Left renal pelvis (tissue), 4 donors: ENCODE data around the gene LMO1. TPM values are rescaled to one million over a fixed set of nuclear protein-coding genes. Genes with fewer than 3 reads are reported as not detected.

Experiments used
- DNase-seq, 4 donors: peaks; one replicate each; pipeline ENCODE4 v3.0.0-alpha.2; 2013; ENCODE audit warnings: low read depth in 4 of 4, low spot score in 3 of 4
- polyA plus RNA-seq, 4 donors: library from polyadenylated mRNA; unstranded; fragments of 120-200 nt; gene quantifications; one replicate each; pipeline ENCODE4 v1.2.1, GENCODE V29; 2013; ENCODE audit not compliant: insufficient read length in 4 of 4

LMO1 gene
- polyA plus RNA-seq, 4 donors: 0.16 to 0.84 (median 0.53) TPM

DNA sequence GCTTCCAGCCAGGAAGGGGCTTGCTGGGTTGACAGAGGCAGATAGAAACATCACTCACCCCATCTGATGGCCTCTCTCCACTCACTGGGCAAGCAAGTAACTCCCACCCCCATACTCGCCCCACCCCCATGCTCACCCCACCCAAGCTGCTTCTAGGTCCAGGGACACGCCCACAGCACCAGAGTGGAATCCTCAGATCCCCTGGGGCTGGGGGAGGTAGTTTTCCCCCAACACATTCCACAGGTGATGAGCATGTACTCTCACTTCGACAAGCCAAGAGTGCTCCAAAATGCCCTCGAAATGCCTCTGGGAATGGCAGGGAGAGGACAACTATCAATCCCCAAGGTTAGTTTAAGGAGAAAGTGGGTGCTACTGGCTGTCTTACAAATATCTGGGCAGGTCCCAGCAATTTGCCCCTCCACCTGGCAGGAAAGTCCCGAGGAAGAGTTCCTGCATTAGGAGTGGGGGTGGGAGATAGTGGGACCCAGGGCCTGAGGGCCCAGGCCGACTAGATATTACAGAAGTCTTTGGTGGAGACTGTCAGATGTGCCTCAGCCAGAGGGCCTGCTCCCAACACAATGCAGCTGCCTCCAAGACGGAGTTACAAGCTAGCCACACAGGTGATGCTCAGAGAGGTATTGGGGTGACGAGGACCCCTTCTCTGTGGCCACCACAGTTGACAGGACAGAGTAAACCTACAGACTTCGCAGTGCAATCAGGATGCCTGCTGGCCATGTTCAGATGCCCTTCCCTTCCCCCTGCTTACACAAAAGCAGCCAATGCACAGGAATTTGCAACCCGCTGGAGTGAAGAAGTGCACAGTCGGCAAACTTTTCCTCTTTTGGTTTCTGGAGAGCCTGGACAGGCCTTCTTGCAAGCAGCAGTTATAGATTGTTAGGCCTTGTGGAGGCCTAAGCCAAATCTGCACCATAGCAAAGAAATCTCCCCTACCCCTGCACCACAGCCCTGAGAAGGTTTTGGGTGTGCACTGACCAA, 2.9 kb upstream of the LMO1 start:
- DNase-seq: no peak

GRCh38 chr11:8265681-8266241, 2.1 kb upstream of the LMO1 start:
- no peak for DNase-seq

DNA sequence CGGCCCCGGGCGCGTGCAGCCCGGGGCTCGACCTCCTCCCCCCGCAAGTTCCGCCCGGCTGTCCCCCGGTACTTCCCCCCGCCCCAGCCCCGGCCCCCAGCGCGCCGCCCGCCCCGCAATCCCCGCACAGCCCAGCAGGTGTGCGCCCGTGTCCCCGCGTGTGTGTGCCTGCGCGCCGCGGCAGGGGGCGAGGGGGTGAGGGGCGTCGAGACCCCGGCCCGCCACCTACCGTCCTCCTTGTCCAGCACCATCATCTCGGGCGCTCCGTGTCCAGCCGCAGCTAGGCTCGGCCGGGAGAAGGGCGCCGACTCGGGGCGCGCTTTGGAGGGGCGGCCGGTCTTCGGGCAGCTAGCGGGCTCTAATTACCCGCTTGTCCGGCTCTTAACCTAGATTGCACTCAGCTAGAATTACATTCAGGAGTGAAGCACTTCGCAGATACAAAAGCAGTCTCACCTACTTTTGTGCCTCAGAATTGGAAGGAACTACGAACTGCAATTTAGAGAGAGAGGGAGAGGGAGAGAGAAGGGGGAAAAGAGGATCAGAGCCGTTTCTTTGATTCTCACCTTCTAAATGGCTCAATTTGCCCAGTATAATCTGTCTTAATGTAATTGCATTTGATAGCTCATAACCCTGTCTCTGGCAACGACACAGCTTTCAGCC, 439 bp downstream of the LMO1 start:
- no peak for DNase-seq

GRCh38 chr11:8262552-8263108, 1.0 kb downstream of the LMO1 start:
- no peak for DNase-seq

DNA sequence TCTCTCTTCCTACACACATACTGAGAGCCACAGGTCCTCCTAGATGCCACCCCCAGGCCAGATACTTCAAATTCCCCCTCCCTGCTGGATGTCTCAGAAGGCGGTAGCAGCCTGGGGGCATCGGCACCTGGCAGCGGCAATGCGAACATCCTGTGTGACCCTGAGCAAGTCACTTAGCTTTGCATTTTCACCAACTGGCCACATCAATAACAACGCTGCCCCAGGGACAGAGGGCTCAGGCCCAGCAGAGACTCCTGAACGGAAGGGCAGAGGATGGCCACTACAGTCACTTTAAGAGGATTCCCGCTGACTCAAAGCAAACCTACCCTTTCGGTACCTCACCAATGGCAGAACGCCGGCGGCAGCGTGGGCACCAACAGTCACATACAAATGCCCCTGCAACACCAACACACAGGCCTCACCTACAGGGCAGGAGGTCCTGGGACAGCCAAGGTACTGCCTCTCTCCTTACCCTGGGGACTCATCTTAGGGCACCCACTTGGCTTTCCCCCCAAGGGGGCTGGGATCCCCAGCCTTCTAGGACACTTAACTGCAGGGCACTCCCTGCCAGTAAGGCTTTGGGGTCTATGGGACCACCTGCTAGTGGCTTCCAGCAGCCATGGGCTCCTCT, 1.6 kb downstream of the LMO1 start:
- no peak for DNase-seq

DNA sequence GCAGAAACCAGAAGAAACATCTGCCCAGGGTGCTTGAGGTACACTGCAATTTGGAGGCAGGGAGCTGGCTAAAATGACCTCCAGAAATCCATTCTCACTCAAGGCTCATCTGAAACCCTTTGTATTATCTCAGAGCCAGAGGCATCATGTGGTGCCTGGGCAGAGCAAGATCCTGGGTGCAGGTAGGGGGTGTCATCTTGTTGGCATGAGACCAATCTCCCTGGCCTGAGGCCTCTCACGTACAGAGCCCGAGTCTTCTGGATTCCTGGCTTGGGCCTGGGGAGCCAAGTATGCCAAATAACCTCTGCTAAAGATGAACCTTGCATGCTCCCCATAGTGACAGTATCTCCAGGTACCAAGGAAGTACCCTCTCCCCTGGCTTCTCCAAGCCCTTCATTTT, 2.4 kb downstream of the LMO1 start:
- no peak for DNase-seq

DNA sequence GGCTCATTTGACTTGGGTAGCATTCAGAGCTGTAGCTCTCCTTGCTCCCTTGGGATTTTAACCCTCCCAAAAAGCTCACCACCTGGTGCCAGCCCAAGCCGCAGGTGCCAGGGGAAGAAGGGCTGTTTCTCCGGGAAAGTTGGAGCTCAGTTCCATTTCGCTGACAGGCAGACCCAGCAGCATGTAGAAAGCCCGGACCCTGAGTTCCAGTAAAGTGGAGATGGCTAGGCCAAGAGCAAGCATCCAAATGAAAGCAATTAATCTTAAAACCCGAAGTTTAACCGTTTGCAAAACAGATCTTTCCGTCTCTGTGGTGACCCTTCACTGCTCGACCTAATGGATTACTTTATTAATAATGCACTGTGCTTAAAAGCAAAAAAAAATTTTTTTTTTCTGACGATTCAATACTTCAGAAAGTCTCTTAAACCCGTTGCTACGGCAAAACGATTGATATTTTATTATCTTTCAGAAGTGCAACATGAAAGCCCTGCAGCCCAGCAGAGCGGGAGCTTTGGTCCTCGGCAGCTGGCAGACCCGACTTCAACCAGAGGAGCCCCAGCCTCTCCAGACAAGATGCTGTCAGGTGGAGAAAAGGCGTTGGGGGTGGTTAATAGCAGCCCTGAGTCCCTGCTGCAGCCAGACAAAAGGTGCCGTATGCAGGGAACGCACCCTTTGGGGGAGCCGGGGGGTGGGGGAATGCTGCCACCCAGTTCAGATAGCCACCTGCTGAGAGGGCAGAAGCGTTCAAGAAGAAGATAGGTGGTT, 3.3 kb downstream of the LMO1 start:
- DNase-seq: no peak

DNA sequence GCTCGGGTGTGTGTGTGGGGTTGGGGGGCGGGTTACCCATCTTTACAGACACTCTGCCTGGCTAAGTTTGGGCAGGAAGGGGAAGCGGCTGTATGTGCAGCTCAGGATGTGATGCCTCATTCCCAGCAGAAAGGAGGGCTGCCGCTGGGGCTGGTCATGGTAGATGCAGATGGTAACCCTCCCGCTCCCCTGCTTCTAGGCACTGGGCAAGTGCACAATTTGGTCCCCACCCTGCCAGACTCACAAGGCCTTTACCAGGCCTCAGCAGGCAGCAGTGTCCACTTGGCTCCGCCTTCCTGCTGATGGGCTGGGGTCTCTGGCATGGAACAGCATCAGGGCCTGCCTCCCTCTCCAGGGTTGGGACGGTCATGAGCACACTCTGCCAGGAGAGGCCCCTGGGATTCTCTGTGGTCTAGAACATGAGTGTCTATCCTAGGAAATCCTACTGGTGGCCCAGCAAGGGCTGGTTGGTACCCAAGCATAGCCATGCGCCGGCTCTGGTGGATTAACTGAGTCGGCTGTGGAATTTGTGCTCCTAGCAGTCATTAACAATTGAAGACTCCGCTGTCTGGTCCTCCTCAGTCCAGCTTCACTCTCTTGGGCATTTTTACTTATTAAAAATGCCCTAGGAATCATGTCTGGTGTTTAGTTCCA, 4.2 kb downstream of the LMO1 start:
- DNase-seq: no peak

DNA sequence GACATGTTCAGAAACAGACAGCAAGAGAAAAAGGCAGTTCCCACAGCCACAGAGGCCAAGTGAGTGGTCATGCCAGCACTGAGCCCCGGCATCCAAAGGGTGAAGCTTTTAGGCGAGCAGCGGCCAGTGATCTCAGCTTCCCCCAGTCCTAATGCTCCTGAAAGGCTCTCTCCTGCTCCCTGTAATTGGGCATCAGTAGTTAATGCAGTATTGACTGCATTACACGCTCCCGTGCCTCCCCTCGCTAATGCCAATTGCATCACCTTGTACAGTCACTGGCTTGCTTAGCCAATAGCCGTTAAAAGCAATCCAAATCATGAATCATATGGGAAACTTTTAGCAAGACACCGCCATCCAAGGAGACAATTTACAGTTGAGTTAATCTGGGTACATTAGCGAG, 4.9 kb downstream of the LMO1 start:
- DNase-seq: no peak

GRCh38 chr11:8258289-8258688, 5.4 kb downstream of the LMO1 start:
- DNase-seq: no peak

- DNase-seq: no peak
Observed at GRCh38 chr11:8257003-8257664, 6.5 kb downstream of the LMO1 start.

DNA sequence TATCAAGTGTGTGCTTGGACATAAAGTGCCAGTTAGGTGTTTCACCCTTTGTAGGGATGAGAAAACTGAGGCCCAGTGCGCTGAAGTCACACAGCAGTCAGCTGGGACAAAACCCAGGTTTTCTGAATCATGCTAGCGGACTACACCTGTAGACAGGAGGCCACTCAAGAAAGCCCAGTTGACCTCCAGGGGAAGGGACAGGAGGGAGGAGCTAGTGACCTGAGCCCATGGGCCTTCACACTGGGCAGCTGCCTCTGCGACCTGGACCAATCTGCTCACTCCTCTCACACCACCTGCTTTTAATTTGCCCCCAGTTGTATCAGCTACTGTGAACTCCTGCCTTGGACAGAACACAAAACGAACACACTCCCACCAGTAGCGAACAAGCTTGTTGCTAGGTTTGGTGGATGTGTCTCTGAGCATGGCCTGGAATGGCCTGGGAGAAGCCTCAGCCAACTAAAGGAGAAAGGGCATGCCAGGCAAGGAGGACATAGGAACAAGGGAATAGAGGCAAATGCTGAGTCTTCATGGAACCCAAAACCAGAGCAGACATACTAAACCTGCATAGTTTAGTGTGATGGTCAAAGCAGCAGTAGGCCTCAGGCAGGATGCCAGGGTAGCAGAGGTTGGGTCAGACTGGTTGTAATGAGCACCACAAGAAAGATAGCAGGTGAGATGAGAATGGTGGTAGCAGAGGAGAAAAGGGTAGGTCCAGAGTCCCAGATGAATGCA, 7.2 kb downstream of the LMO1 start:
- DNase-seq: no peak

DNA sequence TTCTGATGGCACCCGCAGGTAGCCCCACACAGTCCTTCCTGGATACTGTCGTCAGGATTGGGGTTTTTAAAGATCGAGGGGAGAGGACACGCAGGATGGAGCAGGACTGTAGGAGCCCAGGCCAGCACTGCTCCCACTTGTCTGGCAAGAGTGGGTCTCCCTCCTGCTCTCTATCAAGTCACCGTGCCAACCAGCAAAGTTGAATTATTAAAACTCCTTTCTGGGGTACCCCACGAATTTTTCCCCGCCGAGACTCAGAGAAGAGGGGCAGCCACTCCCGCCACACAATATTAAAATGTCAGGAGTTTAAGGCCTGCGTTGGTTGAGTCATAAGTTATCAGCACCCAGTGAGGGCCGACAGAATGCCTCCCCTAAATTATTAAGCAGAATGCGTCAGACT, 10.1 kb downstream of the LMO1 start:
- no peak for DNase-seq

DNA sequence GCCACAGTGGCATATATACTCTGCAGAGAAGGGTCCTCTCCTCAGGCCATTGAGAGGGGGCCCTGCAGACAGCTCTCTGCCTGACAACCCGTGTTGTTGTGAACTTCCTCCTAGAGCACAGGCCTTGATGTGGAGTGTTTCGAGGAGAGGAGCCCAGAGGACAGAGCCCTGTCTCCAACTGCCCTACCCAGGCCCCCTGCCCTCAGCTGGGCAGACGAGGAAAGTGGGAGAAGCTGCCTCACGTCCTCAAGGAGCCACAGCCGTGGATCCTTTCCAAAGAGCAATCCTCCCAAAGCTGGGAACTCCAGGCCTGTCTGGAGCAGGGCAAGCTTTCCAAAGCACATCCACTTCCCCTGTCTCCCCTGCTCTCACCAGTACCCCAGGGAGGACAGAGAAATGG, 10.7 kb downstream of the LMO1 start:
- DNase-seq: no peak

DNA sequence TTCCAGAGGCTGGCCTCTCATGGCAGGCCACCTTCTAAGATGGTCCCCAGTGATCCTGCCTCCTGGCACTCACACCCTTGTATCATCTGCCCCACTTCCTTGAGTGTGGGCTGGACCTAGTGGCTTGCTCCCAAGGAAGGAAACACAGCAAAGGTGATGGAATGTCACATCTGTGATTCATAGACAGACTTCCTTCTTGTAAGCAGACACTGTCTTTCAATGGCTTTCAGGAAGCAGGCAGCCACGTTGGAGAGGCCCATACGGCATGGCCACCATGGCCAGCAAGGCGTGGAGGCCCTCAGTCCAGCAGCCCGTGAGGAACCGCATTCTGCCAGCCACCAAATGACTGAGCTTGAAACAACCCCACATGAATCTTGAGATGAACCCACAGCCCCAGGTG, 11.3 kb downstream of the LMO1 start:
- DNase-seq: no peak

- DNase-seq: no peak
Observed at GRCh38 chr11:8251616-8252295, 11.9 kb downstream of the LMO1 start.

DNA sequence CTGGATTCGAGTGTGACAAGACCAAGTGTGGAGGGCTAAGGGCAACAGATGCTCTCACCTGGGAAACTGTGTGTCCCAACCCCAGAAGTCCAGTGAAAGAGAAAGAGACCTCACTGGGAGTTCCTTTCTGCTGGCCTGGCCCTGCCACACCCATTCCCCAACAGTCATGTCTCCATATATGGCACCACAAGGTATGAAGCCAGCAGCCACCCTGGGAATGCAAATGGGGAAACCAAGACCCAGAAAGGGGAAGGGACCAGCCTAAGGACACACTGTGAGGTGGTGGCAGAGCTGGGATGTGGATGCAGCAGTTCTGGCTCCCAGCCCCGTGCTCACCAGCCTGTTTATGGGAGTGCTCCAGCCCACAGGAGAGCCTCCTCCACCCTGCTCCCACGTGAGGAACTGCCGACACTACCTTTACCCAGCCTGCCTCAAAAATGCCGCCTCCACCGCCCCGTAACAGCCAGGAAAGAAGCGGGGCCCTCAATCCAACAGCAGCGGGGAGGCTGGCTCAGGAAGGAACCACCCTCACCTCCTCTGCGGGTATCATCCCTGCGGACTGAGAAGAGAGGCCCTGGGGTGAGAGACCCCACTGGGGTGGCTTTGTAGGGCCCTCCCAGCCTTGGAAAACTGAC, 12.6 kb downstream of the LMO1 start:
- DNase-seq: no peak
